Stimulated activated CD4-positive, alpha-beta T cell treated with anti-CD3 and anti-CD28 coated beads, TNF-alpha, amount 100 ng/mL, for 24 hours (primary cell): ENCODE results near the gene C1orf35.

Source experiments
- DNase-seq, 3 experiments: peaks; one replicate each; pipeline ENCODE4 v3.0.0-alpha.2; 2020; ENCODE audit warnings: low read depth in 3 of 3

Gene C1orf35

GRCh38 chr1:228079013-228079412 is 24.1 kb downstream of the C1orf35 start:
- DNase-seq = no peak

DNA sequence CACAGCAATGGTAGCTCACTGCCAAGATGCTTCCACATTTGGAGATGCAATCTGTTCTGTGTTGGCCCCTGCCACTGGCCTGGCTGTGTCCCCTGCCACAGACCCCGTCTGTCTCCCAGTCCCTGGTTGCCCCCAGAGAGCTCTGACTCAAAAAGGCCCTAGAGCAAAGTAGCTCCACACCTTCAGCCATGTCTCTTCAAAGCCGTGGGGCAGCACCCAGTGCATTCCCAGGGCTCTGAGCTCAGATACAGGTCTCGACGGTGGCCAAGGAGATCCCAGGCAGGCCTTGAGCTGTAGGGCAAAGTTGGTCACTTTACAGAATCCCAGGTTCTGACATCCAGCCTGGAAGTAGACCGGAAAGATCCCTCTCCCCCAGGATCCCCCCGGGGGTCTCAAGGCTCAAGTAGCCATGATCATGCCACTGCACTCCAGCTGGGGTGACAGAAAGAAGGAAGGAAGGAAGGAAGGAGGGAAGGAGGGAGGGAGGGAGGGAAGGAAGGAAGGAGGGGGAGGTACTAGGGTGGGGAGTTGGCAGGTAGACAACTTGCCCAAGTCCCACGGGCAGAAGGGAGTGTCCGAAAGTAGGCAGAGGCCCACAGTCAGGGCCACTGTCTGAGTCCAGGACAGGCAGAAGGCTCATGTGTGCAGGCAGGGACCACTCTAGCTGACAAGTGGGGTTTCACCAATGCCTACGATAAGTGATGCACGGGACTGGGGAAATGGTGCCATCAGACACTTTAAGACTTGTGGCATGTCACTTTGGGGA is 25.4 kb downstream of the C1orf35 start:
- DNase-seq = no peak

DNA sequence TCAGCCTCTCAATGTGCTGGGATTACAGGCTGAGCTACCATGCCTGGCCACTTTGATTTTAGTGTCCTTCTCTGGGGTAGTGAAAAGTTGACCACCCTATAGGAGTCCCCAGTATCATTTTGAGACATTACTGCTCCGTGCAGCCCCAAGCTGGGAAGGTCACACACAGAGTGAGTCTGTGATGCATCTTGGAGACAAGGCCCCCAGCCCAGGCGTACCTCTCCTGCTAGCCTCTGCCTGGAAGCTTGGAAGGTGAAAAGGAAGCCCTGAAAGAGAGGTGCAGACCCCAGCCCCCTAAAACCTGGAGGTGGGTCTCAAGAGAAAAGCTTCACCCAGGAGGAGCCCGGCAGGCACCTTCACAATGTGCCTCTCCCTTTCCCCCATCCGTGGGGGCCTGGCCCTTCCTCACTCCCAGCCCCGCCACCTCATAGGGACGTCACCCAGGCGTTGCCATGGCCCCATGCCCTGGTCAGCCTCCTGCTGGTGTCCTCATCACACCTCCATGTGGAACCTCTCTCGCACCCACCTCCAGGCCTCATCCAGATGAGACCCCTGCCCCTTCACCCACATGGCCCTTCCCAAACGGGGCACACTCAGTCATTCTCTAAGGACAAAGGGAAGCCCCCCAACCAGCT is 26.2 kb downstream of the C1orf35 start:
- no peak for DNase-seq

GRCh38 chr1:228075801-228076271 is 27.3 kb downstream of the C1orf35 start:
- no peak for DNase-seq

GRCh38 chr1:228074954-228075730 is 28.0 kb downstream of the C1orf35 start:
- no peak for DNase-seq

GRCh38 chr1:228073857-228074545 is 29.1 kb downstream of the C1orf35 start:
- DNase-seq = no peak

- no peak for DNase-seq
Observed at GRCh38 chr1:228073061-228073856, 29.9 kb downstream of the C1orf35 start.

DNA sequence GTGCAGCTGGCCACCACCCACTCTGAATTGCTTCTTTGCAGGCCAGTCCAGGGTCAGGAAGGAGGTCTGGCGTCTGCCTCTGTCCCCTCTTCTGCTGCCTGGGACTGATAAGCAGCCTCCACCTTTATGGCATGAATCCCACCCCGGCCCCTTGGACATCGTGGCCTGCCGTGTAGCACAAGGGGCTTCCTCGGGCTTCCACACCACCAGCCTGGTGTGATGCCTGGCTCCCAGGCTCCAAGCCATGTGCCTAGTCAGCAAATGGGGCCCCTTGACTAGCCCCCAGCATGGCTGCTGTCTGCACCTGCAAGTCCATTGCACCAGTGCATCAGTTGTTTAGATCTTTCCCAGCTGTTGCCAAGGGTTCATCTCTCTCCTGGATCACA is 30.5 kb downstream of the C1orf35 start:
- DNase-seq = no peak

GRCh38 chr1:228071839-228072657 is 31.1 kb downstream of the C1orf35 start:
- no peak for DNase-seq

GRCh38 chr1:228070851-228071250 is 32.3 kb downstream of the C1orf35 start:
- no peak for DNase-seq

GRCh38 chr1:228070173-228070572 is 33.0 kb downstream of the C1orf35 start:
- DNase-seq = no peak

DNA sequence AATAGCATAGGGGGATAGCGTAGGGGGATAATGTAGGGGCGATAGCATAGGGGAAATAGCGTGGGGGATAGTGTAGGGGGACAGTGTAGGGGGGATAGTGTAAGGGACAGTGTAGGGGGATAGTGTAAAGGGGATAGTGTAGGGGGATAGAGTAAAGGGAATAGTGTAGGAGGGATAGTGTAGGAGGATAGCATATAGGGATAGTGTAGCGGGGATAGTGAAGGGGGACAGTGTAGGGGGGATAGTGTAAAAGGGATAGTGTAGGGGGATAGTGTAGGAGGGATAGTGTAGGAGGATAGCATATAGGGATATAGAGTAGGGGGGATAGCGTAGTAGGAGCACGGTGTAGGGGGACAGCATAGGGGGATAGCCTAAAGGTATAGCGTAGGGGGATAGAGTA is 34.8 kb downstream of the C1orf35 start:
- no peak for DNase-seq

GRCh38 chr1:228066891-228067654 is 36.1 kb downstream of the C1orf35 start:
- no peak for DNase-seq

DNA sequence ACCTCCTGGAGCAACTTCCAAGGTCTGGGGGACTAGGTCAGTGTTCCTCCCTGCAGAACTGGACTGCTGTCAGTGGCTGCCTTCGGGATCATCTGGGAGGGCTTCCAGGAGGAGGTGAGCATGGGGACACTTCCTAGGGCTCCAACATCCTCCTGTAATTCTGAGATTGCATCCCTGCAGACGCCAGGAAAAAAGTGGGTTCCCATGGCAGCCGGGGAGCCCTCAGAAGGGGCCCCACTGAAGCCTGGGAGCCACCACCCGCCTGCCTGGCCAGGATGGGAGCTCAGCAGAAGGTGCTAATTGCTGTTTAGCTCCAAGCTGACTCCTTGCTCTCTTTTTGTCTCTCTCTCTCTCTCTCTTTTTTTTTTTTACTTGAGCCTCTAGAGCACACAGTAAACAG is 36.7 kb downstream of the C1orf35 start:
- DNase-seq = no peak

DNA sequence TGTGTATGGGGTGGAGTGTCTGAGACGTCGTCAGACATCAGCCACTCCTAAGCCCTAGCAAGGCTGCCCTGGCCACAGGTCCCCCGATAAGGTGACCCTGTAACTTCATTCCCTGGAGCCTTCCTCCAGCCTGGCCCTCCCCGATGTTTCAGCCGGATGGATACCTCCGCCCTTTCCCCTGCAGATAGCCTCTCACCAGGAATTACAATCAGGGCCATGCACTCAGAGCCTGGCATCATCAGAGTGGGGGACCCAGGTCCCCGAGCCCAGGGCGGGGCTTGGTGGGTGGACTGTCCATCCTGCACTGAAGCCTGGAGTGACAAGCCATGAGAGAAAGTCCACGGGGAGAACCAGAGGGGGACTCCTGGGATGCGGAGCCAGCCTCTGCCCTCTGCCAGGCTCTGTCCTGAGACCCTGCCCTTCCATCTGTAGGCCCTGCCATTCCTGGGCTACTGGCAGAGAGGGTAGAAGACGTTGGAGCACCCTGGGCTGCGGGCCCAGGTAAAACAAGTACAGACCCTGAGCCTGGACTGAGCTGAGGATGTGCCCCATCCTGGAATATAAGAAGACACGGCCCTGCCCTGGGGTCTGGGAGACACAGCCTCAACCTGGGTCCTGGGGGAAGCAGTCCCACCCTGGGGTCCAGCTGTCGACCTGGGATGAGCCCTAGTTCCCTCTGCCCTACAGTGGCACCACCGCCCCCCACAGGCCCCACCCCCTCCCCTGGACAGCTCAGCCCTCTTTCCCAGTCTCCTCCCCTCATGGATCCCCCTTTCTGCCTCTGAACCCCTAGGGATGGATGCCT is 37.4 kb downstream of the C1orf35 start:
- DNase-seq = no peak

DNA sequence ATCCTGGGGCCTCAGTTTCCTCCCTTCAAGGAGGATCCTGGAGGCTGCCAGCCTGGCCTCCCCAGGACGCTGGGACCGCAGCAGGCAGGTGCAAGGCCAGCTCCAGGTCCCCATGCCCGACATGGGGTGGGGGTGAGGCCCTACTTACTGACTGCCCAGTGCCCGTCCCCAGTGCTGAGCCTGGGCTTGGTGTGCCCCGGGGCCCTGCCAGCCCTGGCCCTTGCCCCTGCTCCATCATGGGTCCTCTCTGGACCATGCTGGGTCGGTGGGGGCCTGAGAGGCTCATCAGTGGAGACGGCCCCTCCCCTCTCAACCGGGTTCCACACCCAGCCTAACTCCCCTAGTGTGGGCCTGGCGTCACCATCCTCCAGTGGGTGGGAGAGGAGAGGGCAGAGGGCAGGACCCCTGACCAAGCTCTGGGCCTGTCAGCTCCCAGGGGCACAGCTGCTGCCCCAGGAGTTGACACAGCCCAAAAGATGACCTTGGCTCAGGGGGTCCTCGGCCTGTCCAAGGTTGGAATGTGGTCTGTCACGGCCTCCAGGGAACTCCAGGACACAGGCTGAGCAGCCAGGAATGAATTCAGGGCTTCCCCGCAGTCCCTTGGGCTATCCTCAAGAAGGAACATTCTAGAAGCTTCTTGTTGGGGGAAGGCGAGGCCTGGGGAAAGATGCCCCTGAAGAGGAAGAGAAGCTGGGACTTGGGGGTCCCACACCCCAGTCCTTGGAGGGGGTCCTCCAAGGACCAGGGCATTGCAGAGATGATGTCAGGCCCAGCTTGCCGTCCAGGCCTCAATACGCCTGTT is 38.2 kb downstream of the C1orf35 start:
- DNase-seq = no peak

- DNase-seq = no peak
Observed at GRCh38 chr1:228064296-228064695, 38.8 kb downstream of the C1orf35 start.
